SU-DHL-6 (cell line): Measurements from ENCODE around the gene TTLL11.

Source experiments
- CTCF ChIP-seq: fragments of 200-600 bp; sonication (generic); IDR thresholded peaks from one replicate; pipeline ENCODE4 v1.5.1; 2017; ENCODE audit warnings: antibody characterized with exemption, mild to moderate bottlenecking, low read length, moderate library complexity; ENCODE audit not compliant: insufficient read depth, poor library complexity, severe bottlenecking
- EZH2phosphoT487 ChIP-seq: fragments of 200-600 bp; sonication (generic), shearing (Covaris generic); conservative IDR thresholded peaks from 2 replicates; pipeline ENCODE4 v1.6.1; 2018; ENCODE audit warnings: mild to moderate bottlenecking, antibody characterized with exemption, low read length, moderate library complexity, mixed read lengths

GRCh38 chr9:121816845-121817450 lies 276.2 kb downstream of the TTLL11 start:
- no peak for TF ChIP-seq CTCF
- TF ChIP-seq EZH2phosphoT487: no peak
